PC-3 (cell line): ENCODE data around the gene RBMS3. TPM values are rescaled to one million over a fixed set of nuclear protein-coding genes. Genes with fewer than 3 reads are reported as not detected.

ENCODE experiments used
- ATAC-seq: fragments of 200-7000 bp; cut with Tn5 transposase; 2 replicates; pipeline ENCODE4 v1.9.1; 2020; ENCODE audit warnings: mild to moderate bottlenecking, moderate library complexity
- BruUV-seq: library from RNA; stranded (reverse); fragments of 400-500 nt; replicated peaks from 2 replicates; lab custom pipeline; 2021; lab: Mats Ljungman, UMichigan
- CTCF ChIA-PET: fragments of 300-600 bp; sonication (Branson Sonifier 250); formaldehyde crosslinking; loops from one replicate; lab custom pipeline; 2022; ENCODE audit warnings: antibody characterized with exemption; lab: Charles Lee
- POLR2A ChIA-PET: fragments of 300-600 bp; sonication (Branson Sonifier 250); formaldehyde crosslinking; loops from one replicate; lab custom pipeline; 2022; ENCODE audit warnings: antibody characterized with exemption; ENCODE audit not compliant: unreplicated experiment; lab: Charles Lee
- DNase-seq: peaks from one replicate; pipeline ENCODE4 v3.0.0-alpha.2; 2015
- H2AFZ ChIP-seq: fragments of 300-600 bp; sonication (generic); 2 replicates; pipeline ENCODE4 v1.6.0; 2016; ENCODE audit warnings: antibody characterized with exemption, low read length
- H3F3A ChIP-seq: fragments of 300-600 bp; sonication (generic); one replicate; pipeline ENCODE4 v1.6.0; 2017; ENCODE audit warnings: antibody characterized with exemption, low read length, control low read depth, mild to moderate bottlenecking; ENCODE audit not compliant: unreplicated experiment
- H3K27ac ChIP-seq: fragments of 300-600 bp; sonication (generic); 2 replicates; pipeline ENCODE4 v1.5.1; 2016; ENCODE audit warnings: mild to moderate bottlenecking, low read length
- H3K27me3 ChIP-seq: fragments of 300-600 bp; sonication (generic); 2 replicates; pipeline ENCODE4 v1.6.1; 2016; ENCODE audit warnings: low read length, mixed read lengths
- H3K36me3 ChIP-seq: fragments of 300-600 bp; sonication (generic); 2 replicates; pipeline ENCODE4 v1.6.1; 2016; ENCODE audit warnings: low read depth, mixed run types, low read length, mixed read lengths
- H3K4me1 ChIP-seq: fragments of 300-600 bp; sonication (generic); 2 replicates; pipeline ENCODE4 v1.5.1; 2016; ENCODE audit warnings: low read length; ENCODE audit not compliant: insufficient read depth
- H3K4me2 ChIP-seq: fragments of 300-600 bp; sonication (generic); 2 replicates; pipeline ENCODE4 v1.6.0; 2016; ENCODE audit warnings: low read length
- H3K4me3 ChIP-seq: fragments of 300-600 bp; sonication (generic); 2 replicates; pipeline ENCODE4 v1.5.1; 2016; ENCODE audit warnings: mild to moderate bottlenecking, low read length, mixed read lengths
- H3K79me2 ChIP-seq: fragments of 300-600 bp; sonication (generic); 2 replicates; pipeline ENCODE4 v1.6.1; 2017; ENCODE audit warnings: low read length, mixed read lengths
- H3K9ac ChIP-seq: fragments of 300-600 bp; sonication (generic); 2 replicates; pipeline ENCODE4 v1.6.0; 2016; ENCODE audit warnings: mild to moderate bottlenecking, low read length
- H3K9me2 ChIP-seq: fragments of 300-600 bp; sonication (generic); replicated peaks from 2 replicates; pipeline ENCODE4 v1.6.1; 2016; ENCODE audit warnings: mixed run types, low read length, mixed read lengths
- H3K9me3 ChIP-seq: fragments of 300-600 bp; sonication (generic); 2 replicates; pipeline ENCODE4 v1.6.1; 2016; ENCODE audit warnings: low read length, mixed read lengths
- H4K20me1 ChIP-seq: fragments of 300-600 bp; sonication (generic); 2 replicates; pipeline ENCODE4 v1.6.1; 2016; ENCODE audit warnings: low read length, mixed read lengths
- EZH2 ChIP-seq: fragments of 300-600 bp; sonication (generic); IDR thresholded peaks from one replicate; pipeline ENCODE4 v1.6.1; 2017; ENCODE audit warnings: antibody characterized with exemption, mild to moderate bottlenecking, low read length; ENCODE audit not compliant: unreplicated experiment
- EZH2phosphoT487 ChIP-seq: fragments of 300-600 bp; sonication (generic); IDR thresholded peaks from 2 replicates; pipeline ENCODE4 v1.6.1; 2018; ENCODE audit warnings: mild to moderate bottlenecking, antibody characterized with exemption, low read length, borderline replicate concordance
- intact Hi-C: fragments of 100-400 bp; cut with micrococcal nuclease; formaldehyde crosslinking; loops from 2 replicates; pipeline ENCODE4 v1.9.0; 2023
- total RNA-seq: library from RNA; depleted of rRNA; stranded (reverse); fragments of >200 nt; gene quantifications from 2 replicates; pipeline ENCODE4 v1.2.3, GENCODE V29; 2014
- TF ChIP-seq, protein P1 (sequence below): fragments of 300-600 bp; sonication (generic); conservative IDR thresholded peaks from 2 replicates; pipeline ENCODE4 v1.5.1; 2017; ENCODE audit warnings: antibody characterized with exemption, low read depth, mild to moderate bottlenecking, low read length

RBMS3 gene
- total RNA-seq, 1 experiment from 2014 or later = 5.4 TPM

GRCh38 chr3:29297998-29298397 lies 17.1 kb downstream of the RBMS3 start:
- CTCF ChIA-PET = no interaction called here
- TF ChIP-seq EZH2 = no peak
- TF ChIP-seq, protein P1, sequence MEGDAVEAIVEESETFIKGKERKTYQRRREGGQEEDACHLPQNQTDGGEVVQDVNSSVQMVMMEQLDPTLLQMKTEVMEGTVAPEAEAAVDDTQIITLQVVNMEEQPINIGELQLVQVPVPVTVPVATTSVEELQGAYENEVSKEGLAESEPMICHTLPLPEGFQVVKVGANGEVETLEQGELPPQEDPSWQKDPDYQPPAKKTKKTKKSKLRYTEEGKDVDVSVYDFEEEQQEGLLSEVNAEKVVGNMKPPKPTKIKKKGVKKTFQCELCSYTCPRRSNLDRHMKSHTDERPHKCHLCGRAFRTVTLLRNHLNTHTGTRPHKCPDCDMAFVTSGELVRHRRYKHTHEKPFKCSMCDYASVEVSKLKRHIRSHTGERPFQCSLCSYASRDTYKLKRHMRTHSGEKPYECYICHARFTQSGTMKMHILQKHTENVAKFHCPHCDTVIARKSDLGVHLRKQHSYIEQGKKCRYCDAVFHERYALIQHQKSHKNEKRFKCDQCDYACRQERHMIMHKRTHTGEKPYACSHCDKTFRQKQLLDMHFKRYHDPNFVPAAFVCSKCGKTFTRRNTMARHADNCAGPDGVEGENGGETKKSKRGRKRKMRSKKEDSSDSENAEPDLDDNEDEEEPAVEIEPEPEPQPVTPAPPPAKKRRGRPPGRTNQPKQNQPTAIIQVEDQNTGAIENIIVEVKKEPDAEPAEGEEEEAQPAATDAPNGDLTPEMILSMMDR = no peak
- no peak for TF ChIP-seq EZH2phosphoT487
- no peaks in the 10 kb centered on the region for H3K79me2 ChIP-seq

DNA sequence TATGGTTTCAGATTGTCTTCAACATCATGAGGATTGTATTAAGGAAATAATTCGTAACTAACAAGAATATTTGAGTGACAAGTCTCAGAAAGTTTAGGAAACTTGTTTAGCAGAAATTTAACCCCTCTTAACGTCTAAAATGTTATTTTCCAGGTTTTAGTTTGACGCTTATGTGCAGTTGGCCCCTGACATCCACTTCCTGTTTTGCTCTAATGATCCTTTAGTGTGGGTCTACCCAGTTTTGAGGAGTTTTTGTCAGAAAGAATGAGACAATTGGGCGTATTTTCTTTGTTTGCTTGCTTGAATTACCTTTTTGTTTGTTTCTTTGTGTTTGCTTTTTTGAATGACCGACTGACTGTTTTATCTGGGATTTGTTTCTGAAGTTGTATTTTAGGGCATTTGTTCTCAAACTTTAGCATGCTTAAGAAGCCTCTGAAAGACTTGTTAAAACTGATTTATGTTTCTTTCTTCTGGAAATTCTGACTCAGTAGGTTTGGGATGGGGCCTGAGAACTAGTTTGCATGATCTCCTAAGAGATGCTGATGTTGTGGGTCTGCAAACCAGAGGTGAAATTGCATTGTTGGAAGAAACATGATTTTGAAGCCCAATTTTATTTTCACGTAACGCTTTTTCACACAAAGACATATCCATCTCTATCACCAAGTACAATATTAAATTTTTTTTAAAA lies 20.6 kb downstream of the RBMS3 start:
- Histone ChIP-seq H3F3A (no peaks in the 10 kb centered on the region), H3K27ac (no peak overlapping the region), H3K27me3 (no peaks in the 10 kb centered on the region), H3K4me1 (no peaks in the 10 kb centered on the region), H3K4me2 (no peak overlapping the region), H3K9me3 (no peaks in the 10 kb centered on the region), H3K9me2 (no peaks in the 10 kb centered on the region), H3K4me3 (no peak overlapping the region), H3K36me3 (no peaks in the 10 kb centered on the region), H4K20me1 (no peaks in the 10 kb centered on the region), H3K9ac (no peak overlapping the region), H2AFZ (no peak overlapping the region), H3K79me2 (no peaks in the 10 kb centered on the region)
- intact Hi-C loops = loop anchor here (2.0 kb wide), 1 partner anchor 13 kb away; no protein-coding TSS in a partner anchor
- TF ChIP-seq EZH2phosphoT487 = no peak
- no peak for TF ChIP-seq EZH2
- TF ChIP-seq, protein P1 = no peak
- ChIA-PET CTCF (no interaction called here), POLR2A (no interaction called here)
- no peak for ATAC-seq
- BruUV-seq = no TSS peak
- no peak for DNase-seq

More at GRCh38 chr3:29297998-29298397, 17.1 kb downstream of the RBMS3 start:
- H3F3A ChIP-seq = no peaks in the 10 kb centered on the region
- H3K27ac ChIP-seq = no peak overlapping the region
- H3K36me3 ChIP-seq = no peaks in the 10 kb centered on the region
- no peaks in the 10 kb centered on the region for H3K27me3 ChIP-seq
- intact Hi-C loops = no loop called here
- BruUV-seq = no TSS peak
- no peak overlapping the region for H2AFZ ChIP-seq
- H3K4me3 ChIP-seq = no peak overlapping the region
- H3K9me3 ChIP-seq = no peaks in the 10 kb centered on the region
- ATAC-seq (no peak), DNase-seq (no peak)
- no peaks in the 10 kb centered on the region for H4K20me1 ChIP-seq
- H3K9me2 ChIP-seq = no peaks in the 10 kb centered on the region
- H3K4me1 ChIP-seq = no peaks in the 10 kb centered on the region
- no peak overlapping the region for H3K4me2 ChIP-seq
- POLR2A ChIA-PET = no interaction called here
- no peak overlapping the region for H3K9ac ChIP-seq

GRCh38 chr3:29302619-29303018 lies 21.7 kb downstream of the RBMS3 start:
- CTCF ChIA-PET = no interaction called here
- Histone ChIP-seq H3K9me2 (no peaks in the 10 kb centered on the region), H2AFZ (no peak overlapping the region), H3K79me2 (no peaks in the 10 kb centered on the region), H3K4me3 (no peak overlapping the region), H3K9me3 (no peaks in the 10 kb centered on the region), H3K27ac (no peak overlapping the region), H3K4me2 (no peak overlapping the region), H3K36me3 (no peaks in the 10 kb centered on the region), H3F3A (no peaks in the 10 kb centered on the region), H3K4me1 (no peaks in the 10 kb centered on the region), H3K9ac (no peak overlapping the region), H4K20me1 (no peaks in the 10 kb centered on the region), H3K27me3 (no peaks in the 10 kb centered on the region)
- POLR2A ChIA-PET = no interaction called here
- no peak for ATAC-seq
- BruUV-seq = no TSS peak
- intact Hi-C loops = no loop called here
- TF ChIP-seq, protein P1 = no peak
- TF ChIP-seq EZH2 = no peak
- TF ChIP-seq EZH2phosphoT487 = no peak
- no peak for DNase-seq
